Motor neuron (in vitro differentiated cells): ENCODE results near the gene DDX25. TPM values are rescaled to one million over a fixed set of nuclear protein-coding genes. Genes with fewer than 3 reads are reported as not detected.
"Not testable (repeated sequence)": the region's sequence is repeated elsewhere in the genome, so short reads cannot be mapped to it uniquely, and the experiment has no call there.

ENCODE experiments used
- ATAC-seq, 8 experiments: fragments of 200-7000 bp; cut with Tn5 transposase; replicated peaks in 6 of 8; 2 replicates each; pipeline ENCODE4 v1.8.0; 2021; ENCODE audit warnings: mild to moderate bottlenecking in 8 of 8, moderate library complexity in 8 of 8
- H3K27ac ChIP-seq, 2 donors: fragments of 250-450 bp; sonication (Bioruptor Pico); 2 replicates each; pipeline ENCODE4 v1.9.0; 2021; ENCODE audit warnings: antibody characterized with exemption in 2 of 2, mild to moderate bottlenecking in 2 of 2, moderate library complexity in 1 of 2
- H3K4me1 ChIP-seq, 2 donors: fragments of 250-450 bp; sonication (Bioruptor Pico); replicated peaks in 1 of 2; 2 replicates each; pipeline ENCODE4 v1.6.1; 2021; ENCODE audit warnings: antibody characterized with exemption in 2 of 2, mild to moderate bottlenecking in 2 of 2, moderate library complexity in 1 of 2
- H3K4me3 ChIP-seq, 5 donors: fragments of 250-450 bp; sonication (Bioruptor Pico); 2 replicates each; pipeline ENCODE4 v1.9.0; 2021; ENCODE audit warnings: antibody characterized with exemption in 5 of 5, mild to moderate bottlenecking in 5 of 5, moderate library complexity in 4 of 5
- WGBS, 10 experiments: fragments of 450-650 bp; shearing (Covaris generic); methylation state at CpG; one replicate each; pipeline ENCODE4 v1.0.0; 2022; 5-methylcytosine and 5-hydroxymethylcytosine counted together
- in situ Hi-C, 9 experiments: fragments of 400-800 bp; cut with MboI; loops; one replicate each; pipeline ENCODE4 v1.15.0; 2021; ENCODE audit warnings: low sequenced_read_pairs in 9 of 9, low pct_unique_long_range_greater_than_20kb in 2 of 9; ENCODE audit not compliant: unreplicated experiment in 9 of 9
- total RNA-seq, 8 experiments: library from RNA; unstranded; fragments of 300-600 nt; gene quantifications; 2 replicates each; pipeline versions ENCODE4 v1.2.3 to v1.2.4, GENCODE V29; 2022

DDX25 gene
- total RNA-seq, 8 experiments from 2014 or later = 0.36 to 16.4 (median 5.4) TPM

- peak in 3 of 8 experiments; percentile 45 to 56 (median 53) for ATAC-seq
- no peaks in the 10 kb centered on the region for H3K4me1 ChIP-seq
- no peak overlapping the region for H3K4me3 ChIP-seq
- no peak overlapping the region for H3K27ac ChIP-seq
- in situ Hi-C loops = no loop called here
- 25 to 97% (median 91%) methylated on average over 2 to 20 of the region's 24 CpGs; no CpG with 5 or more reads in 5 of the 10 experiments for WGBS, 10 experiments
Observed at GRCh38 chr11:125886997-125887372, 17.3 kb upstream of the DDX25 start.

GRCh38 chr11:125887373-125888324 is 16.7 kb upstream of the DDX25 start, which contains the start of gene HYLS1:
Gene HYLS1, plus strand, starts transcription at chr11:125887668. Its CDS starts 11,701 bp downstream, at chr11:125899369.
- 0 to 60% (median 8%) methylated on average over 2 to 22 of the region's 91 CpGs; no CpG with 5 or more reads in 3 of the 10 experiments for WGBS, 10 experiments
- in situ Hi-C loops = no loop called here

GRCh38 chr11:125890447-125891100 is 13.7 kb upstream of the DDX25 start:
- Histone ChIP-seq H3K27ac (no peak overlapping the region), H3K4me3 (no peak overlapping the region), H3K4me1 (no peaks in the 10 kb centered on the region)
- in situ Hi-C loops = no loop called here
- 43 to 100% (median 72%) methylated on average over 1 to 3 of the region's 3 CpGs for WGBS, 10 experiments
- no peak for ATAC-seq

More at GRCh38 chr11:125887373-125888324, 16.7 kb upstream of the DDX25 start, which contains the start of gene HYLS1:
- no peaks in the 10 kb centered on the region for H3K4me1 ChIP-seq
- H3K4me3 ChIP-seq = peak within 1 kb of the TSS; percentile 45 to 71 (median 50)
- peak; percentile 89 to 94 (median 91) for ATAC-seq
- peak within 1 kb of the TSS; percentile 44 to 71 for H3K27ac ChIP-seq

GRCh38 chr11:125892071-125892470 is 12.2 kb upstream of the DDX25 start:
- in situ Hi-C loops = no loop called here
- no peak for ATAC-seq

GRCh38 chr11:125892994-125893393 is 11.3 kb upstream of the DDX25 start:
- Histone ChIP-seq H3K4me1 (no peaks in the 10 kb centered on the region), H3K27ac (no peak overlapping the region), H3K4me3 (no peak overlapping the region)
- ATAC-seq = no peak
- in situ Hi-C loops = no loop called here

More at GRCh38 chr11:125892071-125892470, 12.2 kb upstream of the DDX25 start:
- no peak overlapping the region for H3K27ac ChIP-seq
- no peak overlapping the region for H3K4me3 ChIP-seq
- no peaks in the 10 kb centered on the region for H3K4me1 ChIP-seq

- in situ Hi-C loops = loop anchor here in 1 of 9 experiments (25.0 kb wide), 1 partner anchor 285 kb away; no protein-coding TSS in a partner anchor
- Histone ChIP-seq H3K4me3 (no peak overlapping the region), H3K4me1 (peaks cover 5 to 6% of the 10 kb centered on the region in 2 donors), H3K27ac (no peak overlapping the region)
- WGBS, 10 experiments = 61 to 93% (median 78%) methylated on average over 1 to 6 of the region's 6 CpGs; no CpG with 5 or more reads in 1 of the 10 experiments
- ATAC-seq = no peak
Observed at GRCh38 chr11:125901872-125902271, 2.4 kb upstream of the DDX25 start.

GRCh38 chr11:125902277-125902926 is 1.9 kb upstream of the DDX25 start:
- in situ Hi-C loops = loop anchor here in 1 of 9 experiments (25.0 kb wide), 1 partner anchor 285 kb away; no protein-coding TSS in a partner anchor
- 0 to 20% (median 18%) methylated on average over 1 to 6 of the region's 20 CpGs; no CpG with 5 or more reads in 5 of the 10 experiments for WGBS, 10 experiments
- Histone ChIP-seq H3K27ac (peak overlapping the region; percentile 10 to 32), H3K4me1 (peaks cover 5 to 6% of the 10 kb centered on the region in 2 donors), H3K4me3 (peak overlapping the region; percentile 47 to 82 (median 63))
- peak in 3 of 8 experiments; percentile 42 to 67 (median 56) for ATAC-seq

GRCh38 chr11:125902927-125903710 is 1.2 kb upstream of the DDX25 start, which contains the start of gene PUS3:
Gene PUS3, minus strand, starts transcription at chr11:125903206. Its CDS starts 6,922 bp downstream, at chr11:125896284.
- ATAC-seq = peak; percentile 64 to 92 (median 80)
- H3K4me1 ChIP-seq = peaks cover 5 to 6% of the 10 kb centered on the region in 2 donors
- 0 to 11% (median 2%) methylated on average over 4 to 23 of the region's 31 CpGs for WGBS, 10 experiments
- peak within 1 kb of the TSS; percentile 47 to 82 (median 63) for H3K4me3 ChIP-seq
- in situ Hi-C loops = loop anchor here in 1 of 9 experiments (25.0 kb wide), 1 partner anchor 284 kb away; no protein-coding TSS in a partner anchor
- peak within 1 kb of the TSS; percentile 10 to 50 for H3K27ac ChIP-seq

- H3K4me3 ChIP-seq = peak overlapping the region; percentile 47 to 82 (median 63)
- in situ Hi-C loops = loop anchor here in 1 of 9 experiments (25.0 kb wide), 1 partner anchor 283 kb away; no protein-coding TSS in a partner anchor
- 71 to 100% (median 93%) methylated on average over 1 to 4 of the region's 11 CpGs; no CpG with 5 or more reads in 5 of the 10 experiments for WGBS, 10 experiments
- H3K27ac ChIP-seq = no peak overlapping the region
- ATAC-seq = no peak
- peaks cover 5 to 6% of the 10 kb centered on the region in 2 donors for H3K4me1 ChIP-seq
Observed at GRCh38 chr11:125904678-125905077, 370 bp downstream of the DDX25 start.

- in situ Hi-C loops = loop anchor here in 2 of 9 experiments (10.0 to 25.0 kb wide), 2 partner anchors 277 to 284 kb away; no protein-coding TSS in a partner anchor
- Histone ChIP-seq H3K4me3 (no peak overlapping the region), H3K27ac (no peak overlapping the region), H3K4me1 (no peaks in the 10 kb centered on the region)
- 18 to 82% (median 59%) methylated on average over 2 to 8 of the region's 8 CpGs; no CpG with 5 or more reads in 1 of the 10 experiments for WGBS, 10 experiments
- ATAC-seq = no peak
Observed at GRCh38 chr11:125910226-125910849, 6.0 kb downstream of the DDX25 start.

GRCh38 chr11:125914601-125915000 is 10.3 kb downstream of the DDX25 start:
- in situ Hi-C loops = loop anchor here in 2 of 9 experiments (10.0 to 25.0 kb wide), 2 partner anchors 273 to 280 kb away; no protein-coding TSS in a partner anchor
- 40 to 100% (median 76%) methylated on average over 1 to 3 of the region's 3 CpGs; no CpG with 5 or more reads in 1 of the 10 experiments for WGBS, 10 experiments
- ATAC-seq, H3K4me3 ChIP-seq, H3K4me1 ChIP-seq, H3K27ac ChIP-seq: not testable (repeated sequence)
